IMR-90 (cell line): ENCODE measurements around the gene COL3A1. TPM values are rescaled to one million over a fixed set of nuclear protein-coding genes. Genes with fewer than 3 reads are reported as not detected.

ENCODE experiments used
- ATAC-seq: fragments of 200-7000 bp; cut with Tn5 transposase; 2 replicates; pipeline ENCODE4 v1.9.1; 2020; ENCODE audit warnings: low read depth, mild to moderate bottlenecking, moderate library complexity
- BruUV-seq: library from RNA; stranded (reverse); fragments of 400-500 nt; replicated peaks from 2 replicates; lab custom pipeline; 2021; lab: Mats Ljungman, UMichigan
- CTCF ChIA-PET: fragments of 300-600 bp; formaldehyde crosslinking; extraction: SDS; loops from one replicate; lab custom pipeline; 2021; ENCODE audit warnings: antibody characterized with exemption; lab: Yijun Ruan, JAX
- POLR2A ChIA-PET: fragments of 300-600 bp; sonication (Branson Sonifier 250); formaldehyde crosslinking; loops from one replicate; lab custom pipeline; 2022; ENCODE audit warnings: antibody characterized with exemption; ENCODE audit not compliant: unreplicated experiment; lab: Charles Lee
- DNase-seq: peaks from one replicate; pipeline ENCODE4 v3.0.0; 2013
- H2AFZ ChIP-seq: replicated peaks from 2 replicates; pipeline ENCODE3; 2013; ENCODE audit warnings: low read length, mild to moderate bottlenecking; ENCODE audit not compliant: poor library complexity
- H2AK5ac ChIP-seq: 2 replicates; pipeline ENCODE4 v1.6.1; 2013; ENCODE audit warnings: low read depth, low read length, inconsistent platforms
- H2AK9ac ChIP-seq: replicated peaks from 2 replicates; pipeline ENCODE3; 2013; ENCODE audit warnings: mild to moderate bottlenecking, low read depth, low read length, moderate library complexity; ENCODE audit not compliant: poor library complexity
- H2BK120ac ChIP-seq: 2 replicates; pipeline ENCODE4 v1.6.1; 2013; ENCODE audit warnings: low read depth, low read length, inconsistent platforms
- H2BK15ac ChIP-seq: 3 replicates; pipeline ENCODE4 v1.6.1; 2013; ENCODE audit warnings: low read depth, low read length, inconsistent platforms
- H2BK20ac ChIP-seq: 2 replicates; pipeline ENCODE4 v1.6.1; 2013; ENCODE audit warnings: low read depth, mild to moderate bottlenecking, inconsistent platforms, low read length, moderate library complexity
- H2BK5ac ChIP-seq: 2 replicates; pipeline ENCODE4 v1.6.1; 2013; ENCODE audit warnings: mild to moderate bottlenecking, low read depth, low read length, inconsistent platforms; ENCODE audit not compliant: poor library complexity, severe bottlenecking
- H3K14ac ChIP-seq: replicated peaks from 2 replicates; pipeline ENCODE4 v1.6.1; 2013; ENCODE audit warnings: low read depth, low read length, inconsistent platforms
- H3K18ac ChIP-seq: 2 replicates; pipeline ENCODE4 v1.6.1; 2013; ENCODE audit warnings: low read depth, low read length, control low read depth
- H3K23ac ChIP-seq: 2 replicates; pipeline ENCODE4 v1.6.1; 2013; ENCODE audit warnings: low read depth, low read length, inconsistent platforms
- H3K27ac ChIP-seq: 2 replicates; pipeline ENCODE4 v1.5.1; 2013; ENCODE audit warnings: mild to moderate bottlenecking, control low read depth, low read length; ENCODE audit not compliant: insufficient read depth
- H3K27me3 ChIP-seq: 2 replicates; pipeline ENCODE4 v1.6.1; 2013; ENCODE audit warnings: low read length; ENCODE audit not compliant: control insufficient read depth, insufficient read depth
- H3K36me3 ChIP-seq: 2 replicates; pipeline ENCODE4 v1.6.1; 2013; ENCODE audit warnings: low read length, mixed read lengths; ENCODE audit not compliant: control insufficient read depth, insufficient read depth
- H3K4ac ChIP-seq: 2 replicates; pipeline ENCODE4 v1.6.1; 2013; ENCODE audit warnings: low read depth, low read length, inconsistent platforms
- H3K4me1 ChIP-seq: 2 replicates; pipeline ENCODE4 v1.6.1; 2013; ENCODE audit warnings: low read length, mixed read lengths; ENCODE audit not compliant: control insufficient read depth, insufficient read depth
- H3K4me2 ChIP-seq: 2 replicates; pipeline ENCODE4 v1.6.1; 2013; ENCODE audit warnings: low read depth, mild to moderate bottlenecking, control low read depth, low read length, moderate library complexity
- H3K4me3 ChIP-seq: 2 replicates; pipeline ENCODE4 v1.5.1; 2013; ENCODE audit warnings: low read depth, mild to moderate bottlenecking, control low read depth, low read length, moderate library complexity; ENCODE audit not compliant: insufficient read depth
- H3K56ac ChIP-seq: 2 replicates; pipeline ENCODE4 v1.6.1; 2013; ENCODE audit warnings: low read length, inconsistent platforms; ENCODE audit not compliant: insufficient read depth; ENCODE audit errors: extremely low read depth
- H3K79me1 ChIP-seq, 2 experiments: 2 replicates each; pipeline ENCODE4 v1.6.1; 2013; ENCODE audit warnings: low read length in 2 of 2, inconsistent platforms in 1 of 2, low read depth in 1 of 2
- H3K9ac ChIP-seq: 2 replicates; pipeline ENCODE4 v1.6.1; 2013; ENCODE audit warnings: low read depth, low read length, control low read depth
- H3K9me1 ChIP-seq: 2 replicates; pipeline ENCODE4 v1.6.1; 2013; ENCODE audit warnings: low read length, inconsistent platforms; ENCODE audit not compliant: insufficient read depth
- H3K9me3 ChIP-seq: 2 replicates; pipeline ENCODE4 v1.6.1; 2013; ENCODE audit warnings: low read length; ENCODE audit not compliant: control insufficient read depth, insufficient read depth
- H4K20me1 ChIP-seq: 2 replicates; pipeline ENCODE4 v1.6.1; 2013; ENCODE audit warnings: low read length, inconsistent platforms; ENCODE audit not compliant: insufficient read depth
- H4K5ac ChIP-seq: 2 replicates; pipeline ENCODE4 v1.6.1; 2013; ENCODE audit warnings: mild to moderate bottlenecking, low read depth, low read length, control low read depth
- H4K8ac ChIP-seq, 2 experiments: 2 replicates each; pipeline ENCODE4 v1.6.1; 2013; ENCODE audit warnings: low read depth in 2 of 2, low read length in 2 of 2, control low read depth in 1 of 2, inconsistent platforms in 1 of 2
- H4K91ac ChIP-seq: 2 replicates; pipeline ENCODE4 v1.6.1; 2013; ENCODE audit warnings: low read depth, low read length, inconsistent platforms; ENCODE audit not compliant: insufficient read depth
- BHLHE40 ChIP-seq: fragments of 150-350 bp; IDR thresholded peaks from 2 replicates; pipeline ENCODE4 v1.6.1; 2016; ENCODE audit warnings: mild to moderate bottlenecking, low read depth, low read length
- CTCF ChIP-seq: conservative IDR thresholded peaks from 2 replicates; pipeline ENCODE4 v1.5.1; 2012; ENCODE audit warnings: mild to moderate bottlenecking, low read depth, low read length, improper control_type of control experiment
- FOS ChIP-seq: fragments of 150-350 bp; IDR thresholded peaks from 2 replicates; pipeline ENCODE4 v1.6.1; 2016; ENCODE audit warnings: low read depth, low read length
- MAFK ChIP-seq: IDR thresholded peaks from 2 replicates; pipeline ENCODE4 v1.6.1; 2012; ENCODE audit warnings: low read depth, low read length, improper control_type of control experiment
- MAZ ChIP-seq: IDR thresholded peaks from 2 replicates; pipeline ENCODE4 v1.6.1; 2012; ENCODE audit warnings: low read depth, mild to moderate bottlenecking, low read length, improper control_type of control experiment, moderate library complexity, borderline replicate concordance
- MXI1 ChIP-seq: IDR thresholded peaks from 2 replicates; pipeline ENCODE4 v1.6.1; 2012; ENCODE audit warnings: low read depth, mild to moderate bottlenecking, low read length, moderate library complexity, borderline replicate concordance
- NFE2L2 ChIP-seq: fragments of 150-350 bp; IDR thresholded peaks from 2 replicates; pipeline ENCODE4 v1.6.1; 2016; ENCODE audit warnings: low read depth, mild to moderate bottlenecking, low read length
- POLR2A ChIP-seq: IDR thresholded peaks from 2 replicates; pipeline ENCODE4 v1.6.1; 2012; ENCODE audit warnings: mild to moderate bottlenecking, low read depth, low read length
- RAD21 ChIP-seq: IDR thresholded peaks from 2 replicates; pipeline ENCODE4 v1.6.1; 2012; ENCODE audit warnings: low read length, improper control_type of control experiment
- RCOR1 ChIP-seq: IDR thresholded peaks from 2 replicates; pipeline ENCODE4 v1.6.1; 2012; ENCODE audit warnings: mild to moderate bottlenecking, low read length, improper control_type of control experiment; ENCODE audit not compliant: insufficient replicate concordance
- RFX5 ChIP-seq: IDR thresholded peaks from 2 replicates; pipeline ENCODE4 v1.8.0; 2012; ENCODE audit warnings: low read depth, mild to moderate bottlenecking, low read length, moderate library complexity
- SMC3 ChIP-seq: fragments of 150-350 bp; IDR thresholded peaks from 2 replicates; pipeline ENCODE4 v1.6.1; 2016; ENCODE audit warnings: low read depth, mild to moderate bottlenecking, antibody characterized with exemption, low read length, moderate library complexity
- USF2 ChIP-seq: fragments of 150-350 bp; IDR thresholded peaks from 2 replicates; pipeline ENCODE4 v1.6.1; 2017; ENCODE audit warnings: mild to moderate bottlenecking, antibody characterized with exemption, low read length, low read depth
- WGBS, 2 experiments: methylation state at CpG; one replicate each; pipeline versions ENCODE4 v1.1.5 to v1.1.7; 2013; ENCODE audit warnings: missing lambda C conversion rate in 2 of 2; ENCODE audit not compliant: insufficient read length in 1 of 2; ENCODE audit errors: extremely low coverage in 2 of 2; 5-methylcytosine and 5-hydroxymethylcytosine counted together
- dilution Hi-C: fragments of 300-500 bp; cut with HindIII; formaldehyde crosslinking; loops from one replicate; pipeline ENCODE4 v1.14.3; 2018; ENCODE audit warnings: low sequenced_read_pairs; ENCODE audit not compliant: unreplicated experiment
- in situ Hi-C: fragments of 300-500 bp; cut with MboI; formaldehyde crosslinking; loops from 3 replicates; pipeline ENCODE4 v1.14.3; 2019; ENCODE audit warnings: low sequenced_read_pairs, inconsistent platforms, mixed read lengths
- intact Hi-C: fragments of 100-400 bp; cut with micrococcal nuclease; formaldehyde crosslinking; loops from 2 replicates; pipeline ENCODE4 v1.10.0; 2022
- polyA plus RNA-seq, 3 experiments: library from polyadenylated mRNA; depleted of rRNA; stranded (reverse); fragments of >200 nt; gene quantifications; 2 replicates each; pipeline ENCODE4 v1.2.3, GENCODE V29; 2012; ENCODE audit warnings: low replicate concordance in 1 of 3
- total RNA-seq: library from RNA; depleted of rRNA; stranded (reverse); fragments of >200 nt; gene quantifications from 2 replicates; pipeline ENCODE4 v1.2.3, GENCODE V29; 2012

The COL3A1 gene
- total and polyA plus RNA-seq, 2 of the 4 experiments (the other 2 are of a cell fraction): 402 to 408 TPM

GRCh38 chr2:189014449-189015138 is 40.4 kb downstream of the COL3A1 start:
- Histone ChIP-seq H3K9me3 (no peaks in the 10 kb centered on the region), H3K4me3 (no peak overlapping the region), H2AK5ac (no peak overlapping the region), H3K56ac (peak overlapping the region; percentile 19; the same call in 1 of the 2 replicates), H3K18ac (peak overlapping the region; percentile 79), H4K20me1 (no peaks in the 10 kb centered on the region), H4K91ac (peak overlapping the region; percentile 64; the same call in 1 of the 2 replicates), H3K4me2 (peak overlapping the region; percentile 55; the same call in 1 of the 2 replicates), H3K4ac (peak overlapping the region; percentile 74), H3K23ac (peak overlapping the region; percentile 28; the same call in 1 of the 2 replicates), H3K9me1 (0 out of 2 replicates have a peak, but pooled peaks cover 4% of the 10 kb centered on the region), H3K79me1 (peaks cover 3% of the 10 kb centered on the region in 2 experiments; a peak in 3 of 4 replicates), H2BK5ac (peak overlapping the region; percentile 79), H2BK15ac (peak overlapping the region; percentile 53; the same call in 1 of the 3 replicates), H2BK120ac (peak overlapping the region; percentile 33; the same call in 1 of the 2 replicates), H2AK9ac (no peak overlapping the region), H4K5ac (peak overlapping the region; percentile 87), H2AFZ (no peak overlapping the region), H3K27me3 (no peaks in the 10 kb centered on the region), H3K27ac (peak overlapping the region; percentile 77), H4K8ac (peak overlapping the region; percentile 11 to 72; a peak in 3 of 4 replicates), H3K14ac (0 out of 2 replicates have a peak overlapping the region, but pooled peaks have one; percentile 2), H3K36me3 (peaks cover 24% of the 10 kb centered on the region), H3K9ac (no peak overlapping the region), H2BK20ac (peak overlapping the region; percentile 73; the same call in 1 of the 2 replicates), H3K4me1 (peaks cover 9% of the 10 kb centered on the region; the same call in 1 of the 2 replicates)
- in situ Hi-C loops: no loop called here
- dilution Hi-C loops: no loop called here
- CTCF ChIA-PET: interaction anchor here (0.5 kb wide), 1 partner anchor 486 kb away, joined by 3 read pairs; no protein-coding TSS in a partner anchor
- intact Hi-C loops: loop anchor here (5.0 kb wide), 2 partner anchors 333 to 398 kb away; no protein-coding TSS in a partner anchor
- peak; percentile 43 for ATAC-seq
- POLR2A ChIA-PET: interaction anchor here (0.7 kb wide), 1 partner anchor 397 kb away, joined by 4 read pairs; no protein-coding TSS in a partner anchor
- BruUV-seq: no TSS peak
- WGBS, 2 experiments: no CpG with 5 or more reads among the region's 2 CpGs
- peak; percentile 76 for DNase-seq
- TF ChIP-seq RCOR1: no peak
- no peak for TF ChIP-seq BHLHE40
- TF ChIP-seq MAFK: no peak
- TF ChIP-seq USF2: no peak
- TF ChIP-seq SMC3: no peak
- no peak for TF ChIP-seq MAZ
- TF ChIP-seq MXI1: no peak
- TF ChIP-seq NFE2L2: no peak
- no peak for TF ChIP-seq FOS
- TF ChIP-seq CTCF: no peak
- TF ChIP-seq RFX5: no peak
- TF ChIP-seq POLR2A: no peak
- TF ChIP-seq RAD21: no peak
